ENCODE data around the gene SLC35F1. TPM values are rescaled to one million over a fixed set of nuclear protein-coding genes. Genes with fewer than 3 reads are reported as not detected.

The SLC35F1 gene
- total and polyA plus RNA-seq, 4 donors: 0.01 to 0.09 (median 0.08) TPM; not detected in 1

DNA sequence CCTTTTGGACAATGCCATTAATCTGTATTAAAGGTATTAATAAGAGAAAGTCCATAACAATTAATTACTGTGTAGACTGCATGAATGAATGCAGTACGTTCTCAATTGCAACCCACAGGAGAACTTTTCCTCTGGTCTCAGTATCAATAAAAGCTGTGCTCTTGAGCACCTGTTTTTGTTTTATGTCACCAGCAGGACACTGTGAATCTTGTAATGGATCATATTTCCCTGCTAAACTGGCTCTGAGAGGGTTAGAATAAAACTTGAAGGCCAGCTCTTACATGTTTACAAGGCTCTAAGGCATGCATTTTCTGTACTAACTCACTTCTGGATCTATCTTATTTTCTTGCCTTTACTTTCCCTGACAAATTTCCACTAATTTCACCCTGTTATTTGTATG lies 426.7 kb downstream of the SLC35F1 start:
- 85% methylated on average over 1 of the region's 1 CpG for WGBS

GRCh38 chr6:118334634-118335033 lies 427.6 kb downstream of the SLC35F1 start:
- no peak overlapping the region for H3K4me3 ChIP-seq (ENCODE audit: low read depth in 1 of 3, low read length in 3 of 3)
- no peak overlapping the region for H3K27ac ChIP-seq (ENCODE audit: low read depth in 1 of 2, low read length in 2 of 2)
- no peaks in the 10 kb centered on the region for H3K36me3 ChIP-seq (ENCODE audit: control insufficient read depth in 4 of 4, insufficient read depth in 3 of 4, low read depth in 1 of 4, low read length in 3 of 4)
- no peaks in the 10 kb centered on the region for H3K4me1 ChIP-seq (ENCODE audit: control insufficient read depth in 4 of 4, insufficient read depth in 4 of 4, low read length in 3 of 4)
- DNase-seq (ENCODE audit: low spot score): no peak
- 94% methylated on average over 1 of the region's 1 CpG for WGBS
- no peaks in the 10 kb centered on the region for H3K27me3 ChIP-seq (ENCODE audit: control insufficient read depth in 4 of 4, insufficient read depth in 4 of 4, low read length in 3 of 4)
- no peaks in the 10 kb centered on the region for H3K9me3 ChIP-seq (ENCODE audit: control insufficient read depth in 4 of 4, low read length in 3 of 4)
- no peak for TF ChIP-seq HNF4G (IDR thresholded peaks at IDR 0.05)
- TF ChIP-seq RXRA (IDR thresholded peaks at IDR 0.05): no peak
- TF ChIP-seq RAD21 (IDR thresholded peaks at IDR 0.05): no peak
- no peak for TF ChIP-seq HNF4A (conservative IDR thresholded peaks at IDR 0.05)
- TF ChIP-seq FOXA1 (IDR thresholded peaks at IDR 0.05): no peak
- TF ChIP-seq SP1 (IDR thresholded peaks at IDR 0.05): no peak
- TF ChIP-seq, protein P1, sequence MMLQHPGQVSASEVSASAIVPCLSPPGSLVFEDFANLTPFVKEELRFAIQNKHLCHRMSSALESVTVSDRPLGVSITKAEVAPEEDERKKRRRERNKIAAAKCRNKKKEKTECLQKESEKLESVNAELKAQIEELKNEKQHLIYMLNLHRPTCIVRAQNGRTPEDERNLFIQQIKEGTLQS (IDR thresholded peaks at IDR 0.05): no peak
- no peak for TF ChIP-seq JUND (IDR thresholded peaks at IDR 0.05)
- no peak for TF ChIP-seq GABPA (IDR thresholded peaks at IDR 0.05 in 1 of 2, conservative IDR thresholded peaks at IDR 0.05 in 1 of 2)
- no peak overlapping the region for H3K9ac ChIP-seq (ENCODE audit: low read depth in 1 of 2, low read length in 2 of 2)

More for the DNA sequence above, 426.7 kb downstream of the SLC35F1 start:
- TF ChIP-seq FOXA2 (IDR thresholded peaks at IDR 0.05) (no peak), NR2F2 (IDR thresholded peaks at IDR 0.05) (no peak)
- Histone ChIP-seq H3K9me3 (ENCODE audit: control insufficient read depth in 4 of 4, low read length in 3 of 4) (no peaks in the 10 kb centered on the region), H3K27ac (ENCODE audit: low read depth in 1 of 2, low read length in 2 of 2) (no peak overlapping the region), H3K4me1 (ENCODE audit: control insufficient read depth in 4 of 4, insufficient read depth in 4 of 4, low read length in 3 of 4) (no peaks in the 10 kb centered on the region), H3K36me3 (ENCODE audit: control insufficient read depth in 4 of 4, insufficient read depth in 3 of 4, low read depth in 1 of 4, low read length in 3 of 4) (no peaks in the 10 kb centered on the region), H3K27me3 (ENCODE audit: control insufficient read depth in 4 of 4, insufficient read depth in 4 of 4, low read length in 3 of 4) (no peaks in the 10 kb centered on the region), H3K4me3 (ENCODE audit: low read depth in 1 of 3, low read length in 3 of 3) (no peak overlapping the region), H3K9ac (ENCODE audit: low read depth in 1 of 2, low read length in 2 of 2) (no peak overlapping the region)
- DNase-seq (ENCODE audit: low spot score): no peak

- no peak for DNase-seq (ENCODE audit: low spot score)
- Histone ChIP-seq H3K36me3 (ENCODE audit: control insufficient read depth in 4 of 4, insufficient read depth in 3 of 4, low read depth in 1 of 4, low read length in 3 of 4) (no peaks in the 10 kb centered on the region), H3K27me3 (ENCODE audit: control insufficient read depth in 4 of 4, insufficient read depth in 4 of 4, low read length in 3 of 4) (no peaks in the 10 kb centered on the region), H3K9ac (ENCODE audit: low read depth in 1 of 2, low read length in 2 of 2) (no peak overlapping the region), H3K9me3 (ENCODE audit: control insufficient read depth in 4 of 4, low read length in 3 of 4) (no peaks in the 10 kb centered on the region), H3K4me1 (ENCODE audit: control insufficient read depth in 4 of 4, insufficient read depth in 4 of 4, low read length in 3 of 4) (no peaks in the 10 kb centered on the region), H3K27ac (ENCODE audit: low read depth in 1 of 2, low read length in 2 of 2) (no peak overlapping the region), H3K4me3 (ENCODE audit: low read depth in 1 of 3, low read length in 3 of 3) (no peak overlapping the region)
- TF ChIP-seq SP1 (IDR thresholded peaks at IDR 0.05): no peak
- TF ChIP-seq REST (IDR thresholded peaks at IDR 0.05): no peak
- TF ChIP-seq HNF4G (IDR thresholded peaks at IDR 0.05): no peak
- TF ChIP-seq, protein P1 (IDR thresholded peaks at IDR 0.05): no peak
- no peak for TF ChIP-seq FOXA2 (IDR thresholded peaks at IDR 0.05)
- TF ChIP-seq RXRA (IDR thresholded peaks at IDR 0.05): no peak
- TF ChIP-seq EGR1 (IDR thresholded peaks at IDR 0.05; ENCODE audit: low read depth in 2 of 2): no peak
- no peak for TF ChIP-seq ZBTB33 (IDR thresholded peaks at IDR 0.05)
- no peak for TF ChIP-seq TAF1 (conservative IDR thresholded peaks at IDR 0.05)
- TF ChIP-seq YY1 (IDR thresholded peaks at IDR 0.05): no peak
- TF ChIP-seq, protein P2, sequence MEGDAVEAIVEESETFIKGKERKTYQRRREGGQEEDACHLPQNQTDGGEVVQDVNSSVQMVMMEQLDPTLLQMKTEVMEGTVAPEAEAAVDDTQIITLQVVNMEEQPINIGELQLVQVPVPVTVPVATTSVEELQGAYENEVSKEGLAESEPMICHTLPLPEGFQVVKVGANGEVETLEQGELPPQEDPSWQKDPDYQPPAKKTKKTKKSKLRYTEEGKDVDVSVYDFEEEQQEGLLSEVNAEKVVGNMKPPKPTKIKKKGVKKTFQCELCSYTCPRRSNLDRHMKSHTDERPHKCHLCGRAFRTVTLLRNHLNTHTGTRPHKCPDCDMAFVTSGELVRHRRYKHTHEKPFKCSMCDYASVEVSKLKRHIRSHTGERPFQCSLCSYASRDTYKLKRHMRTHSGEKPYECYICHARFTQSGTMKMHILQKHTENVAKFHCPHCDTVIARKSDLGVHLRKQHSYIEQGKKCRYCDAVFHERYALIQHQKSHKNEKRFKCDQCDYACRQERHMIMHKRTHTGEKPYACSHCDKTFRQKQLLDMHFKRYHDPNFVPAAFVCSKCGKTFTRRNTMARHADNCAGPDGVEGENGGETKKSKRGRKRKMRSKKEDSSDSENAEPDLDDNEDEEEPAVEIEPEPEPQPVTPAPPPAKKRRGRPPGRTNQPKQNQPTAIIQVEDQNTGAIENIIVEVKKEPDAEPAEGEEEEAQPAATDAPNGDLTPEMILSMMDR (IDR thresholded peaks at IDR 0.05; ENCODE audit: low read depth, low read length, missing input control): no peak
- no peak for TF ChIP-seq FOXA1 (IDR thresholded peaks at IDR 0.05)
- TF ChIP-seq NR2F2 (IDR thresholded peaks at IDR 0.05): no peak
- no peak for TF ChIP-seq GABPA (IDR thresholded peaks at IDR 0.05 in 1 of 2, conservative IDR thresholded peaks at IDR 0.05 in 1 of 2)
- TF ChIP-seq HNF4A (conservative IDR thresholded peaks at IDR 0.05): no peak
- 48% methylated on average over 1 of the region's 1 CpG for WGBS
Measured at GRCh38 chr6:118335325-118335816, 428.3 kb downstream of the SLC35F1 start.

Measured in liver (tissue), 9 donors.